Ovary (tissue), 3 donors: Measurements from ENCODE around the gene UGCG.

Source experiments
- CTCF ChIP-seq, 3 donors: fragments of 450-650 bp in 2 of 3; fragments of 200-600 bp in 1 of 3; IDR thresholded peaks; one replicate each; pipeline versions ENCODE4 v1.5.1 to v1.8.0; 2016 to 2022; ENCODE audit warnings: antibody characterized with exemption in 3 of 3, mild to moderate bottlenecking in 1 of 3
- EP300 ChIP-seq: sonication (generic); formaldehyde crosslinking; IDR thresholded peaks from one replicate; pipeline ENCODE4 v1.6.1; 2017; ENCODE audit warnings: antibody characterized with exemption
- POLR2A ChIP-seq: fragments of 450-650 bp; IDR thresholded peaks from one replicate; pipeline ENCODE4 v1.6.1; 2017; ENCODE audit warnings: antibody characterized with exemption, mild to moderate bottlenecking, moderate library complexity
- donor health status: DM: no; HTN: no; CAD: no.

GRCh38 chr9:111969622-111970021, 73.0 kb downstream of the UGCG start:
- no peak for TF ChIP-seq CTCF (IDR thresholded peaks at IDR 0.05)
- TF ChIP-seq POLR2A, result no peak
- no peak for TF ChIP-seq EP300
